Vagina (tissue), 2 donors: ENCODE results near the gene AMBRA1.

ENCODE experiments used
- POLR2A ChIP-seq, 2 donors: fragments of 450-650 bp; IDR thresholded peaks; one replicate each; pipeline ENCODE4 v1.6.1; 2017; ENCODE audit warnings: antibody characterized with exemption in 2 of 2, mild to moderate bottlenecking in 2 of 2, moderate library complexity in 2 of 2
- POLR2AphosphoS5 ChIP-seq, 2 donors: sonication (generic); formaldehyde crosslinking; IDR thresholded peaks; one replicate each; pipeline ENCODE4 v1.9.0; 2017; ENCODE audit warnings: antibody characterized with exemption in 2 of 2, mild to moderate bottlenecking in 2 of 2, low read depth in 1 of 2; ENCODE audit not compliant: insufficient read depth in 1 of 2
- TF ChIP-seq, protein P1 (sequence below), 3 experiments: fragments of 450-650 bp in 2 of 3; fragments of 200-600 bp in 1 of 3; sonication (generic) in 1 of 3; IDR thresholded peaks; one replicate each; pipeline ENCODE4 v1.5.1; 2017 to 2019; ENCODE audit warnings: antibody characterized with exemption in 3 of 3, mild to moderate bottlenecking in 2 of 3, moderate library complexity in 2 of 3

DNA sequence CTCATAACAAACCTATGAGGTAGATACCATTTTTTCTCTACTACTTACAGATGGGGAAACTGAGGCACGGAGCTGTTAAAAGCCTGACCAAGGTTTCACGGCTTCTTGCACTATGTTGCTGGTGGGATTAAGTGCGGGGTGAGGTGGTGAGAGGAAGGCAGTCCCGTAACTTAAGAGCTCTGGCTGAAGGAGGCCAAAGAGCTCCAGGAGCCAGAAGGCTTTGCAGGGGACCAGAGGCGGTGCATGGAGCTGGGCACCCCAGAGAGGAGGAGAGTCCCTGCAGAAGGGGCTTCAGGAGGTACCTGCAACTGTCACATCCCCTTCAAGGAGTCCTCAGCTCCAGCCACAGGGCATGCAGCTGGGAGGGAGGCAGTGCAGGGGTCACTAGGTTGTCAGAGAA, 206.4 kb downstream of the AMBRA1 start:
- no peak for TF ChIP-seq POLR2AphosphoS5 (IDR thresholded peaks at IDR 0.05; ENCODE audit: insufficient read depth in 1 of 2, low read depth in 1 of 2)
- TF ChIP-seq POLR2A (IDR thresholded peaks at IDR 0.05) = no peak
- TF ChIP-seq, protein P1, sequence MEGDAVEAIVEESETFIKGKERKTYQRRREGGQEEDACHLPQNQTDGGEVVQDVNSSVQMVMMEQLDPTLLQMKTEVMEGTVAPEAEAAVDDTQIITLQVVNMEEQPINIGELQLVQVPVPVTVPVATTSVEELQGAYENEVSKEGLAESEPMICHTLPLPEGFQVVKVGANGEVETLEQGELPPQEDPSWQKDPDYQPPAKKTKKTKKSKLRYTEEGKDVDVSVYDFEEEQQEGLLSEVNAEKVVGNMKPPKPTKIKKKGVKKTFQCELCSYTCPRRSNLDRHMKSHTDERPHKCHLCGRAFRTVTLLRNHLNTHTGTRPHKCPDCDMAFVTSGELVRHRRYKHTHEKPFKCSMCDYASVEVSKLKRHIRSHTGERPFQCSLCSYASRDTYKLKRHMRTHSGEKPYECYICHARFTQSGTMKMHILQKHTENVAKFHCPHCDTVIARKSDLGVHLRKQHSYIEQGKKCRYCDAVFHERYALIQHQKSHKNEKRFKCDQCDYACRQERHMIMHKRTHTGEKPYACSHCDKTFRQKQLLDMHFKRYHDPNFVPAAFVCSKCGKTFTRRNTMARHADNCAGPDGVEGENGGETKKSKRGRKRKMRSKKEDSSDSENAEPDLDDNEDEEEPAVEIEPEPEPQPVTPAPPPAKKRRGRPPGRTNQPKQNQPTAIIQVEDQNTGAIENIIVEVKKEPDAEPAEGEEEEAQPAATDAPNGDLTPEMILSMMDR (IDR thresholded peaks at IDR 0.05) = no peak
